ENCODE data around the gene BCAS1. TPM values are rescaled to one million over a fixed set of nuclear protein-coding genes. Genes with fewer than 3 reads are reported as not detected.

BCAS1 gene
- total RNA-seq, 1 experiment from 2014 or later, result 42.4 TPM

DNA sequence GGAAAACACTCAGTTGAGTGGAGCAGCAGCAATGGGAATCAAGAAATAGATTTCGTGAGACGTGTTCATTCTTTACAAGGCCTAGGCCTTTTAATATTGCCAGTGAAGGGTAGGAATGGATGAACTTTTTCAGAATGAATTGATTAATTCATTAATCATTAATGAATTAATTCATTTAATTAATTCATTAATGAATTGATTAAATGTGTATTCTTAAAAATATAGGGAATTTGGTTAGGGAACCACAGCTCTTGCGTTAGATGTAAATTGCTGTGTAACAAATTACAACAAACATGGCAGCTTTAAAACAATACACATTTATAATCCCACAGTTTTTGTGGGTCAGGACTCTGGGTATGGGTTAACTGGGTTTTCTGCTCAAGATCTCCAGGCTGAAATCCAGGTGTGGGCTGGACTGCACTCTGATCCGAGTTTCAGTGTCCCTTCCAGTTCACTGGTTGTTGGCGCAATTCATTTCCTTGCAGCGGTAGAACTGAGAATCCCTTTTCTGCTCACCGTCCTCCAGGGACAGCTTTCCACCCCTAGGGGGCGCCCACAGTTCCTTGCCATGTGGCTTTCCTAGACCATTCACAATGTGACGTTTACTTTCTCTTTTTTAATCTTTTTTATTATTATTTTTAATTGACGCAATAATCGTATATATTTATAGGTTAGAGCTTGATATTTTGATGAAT lies 32.8 kb upstream of the BCAS1 start:
- peak; percentile 95 for DNase-seq (ENCODE audit: low spot score)

- no peak for DNase-seq (ENCODE audit: low spot score)
Observed at GRCh38 chr20:54102543-54102942, 32.1 kb upstream of the BCAS1 start.

DNA sequence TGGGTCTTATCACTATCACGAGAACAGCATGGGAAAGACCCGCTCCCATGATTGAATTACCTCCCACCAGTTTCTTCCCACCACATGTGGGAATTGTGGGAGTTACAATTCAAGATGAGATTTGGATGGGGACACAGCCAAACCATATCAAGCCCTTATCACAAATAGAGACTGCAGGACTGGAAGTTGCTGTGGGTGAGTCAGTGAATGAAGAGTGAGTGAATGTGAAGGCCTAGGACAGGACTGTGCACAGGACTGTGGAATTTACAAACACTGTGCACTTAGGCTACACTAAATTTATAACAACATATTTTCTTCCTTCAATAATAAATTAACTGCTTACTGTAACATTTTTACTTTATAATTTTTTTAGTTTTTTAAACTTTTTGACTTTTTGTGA lies 30.2 kb upstream of the BCAS1 start:
- no peak for DNase-seq (ENCODE audit: low spot score)

DNA sequence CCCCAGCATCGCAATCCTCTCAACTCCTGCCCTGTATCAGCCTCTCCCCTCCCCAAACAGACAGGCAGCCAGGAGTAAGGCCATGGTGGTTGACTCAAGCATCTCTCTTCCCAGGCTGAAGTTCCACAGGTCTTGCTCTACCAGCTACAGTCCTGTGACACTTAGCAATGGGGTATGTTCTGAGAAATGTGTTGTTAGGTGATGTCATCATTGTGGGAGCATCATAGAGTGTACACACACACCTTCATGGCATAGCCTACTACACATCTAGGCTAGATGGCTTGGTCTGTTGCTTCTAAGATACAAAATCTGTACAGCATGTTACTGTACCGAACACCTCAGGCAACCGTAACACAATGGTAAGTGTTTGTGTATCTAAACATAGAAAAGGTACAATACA lies 29.5 kb upstream of the BCAS1 start:
- no peak for DNase-seq (ENCODE audit: low spot score)

DNA sequence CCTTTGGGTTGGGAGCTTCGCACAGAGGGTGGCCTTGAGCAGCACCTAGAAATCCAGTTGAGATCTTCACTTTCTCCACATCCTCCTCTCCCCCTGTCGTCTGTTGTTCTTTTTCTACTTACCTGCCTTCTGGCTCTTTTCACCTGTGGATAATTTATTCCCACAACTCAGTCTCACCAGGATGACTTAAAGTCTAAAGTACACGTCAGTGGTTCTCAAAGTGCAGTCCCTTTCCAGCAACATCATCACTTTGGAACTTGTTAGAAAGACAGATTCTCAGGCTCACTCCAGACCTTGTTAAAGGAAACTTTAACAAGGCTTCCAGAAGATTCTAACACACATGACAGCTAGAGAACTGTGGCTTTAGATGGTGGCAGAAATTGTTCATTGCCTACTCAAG lies 27.7 kb upstream of the BCAS1 start:
- no peak for DNase-seq (ENCODE audit: low spot score)

- no peak for DNase-seq (ENCODE audit: low spot score)
Observed at GRCh38 chr20:54097236-54097529, 26.8 kb upstream of the BCAS1 start.

- no peak for DNase-seq (ENCODE audit: low spot score)
Observed at GRCh38 chr20:54095824-54096223, 25.4 kb upstream of the BCAS1 start.

DNA sequence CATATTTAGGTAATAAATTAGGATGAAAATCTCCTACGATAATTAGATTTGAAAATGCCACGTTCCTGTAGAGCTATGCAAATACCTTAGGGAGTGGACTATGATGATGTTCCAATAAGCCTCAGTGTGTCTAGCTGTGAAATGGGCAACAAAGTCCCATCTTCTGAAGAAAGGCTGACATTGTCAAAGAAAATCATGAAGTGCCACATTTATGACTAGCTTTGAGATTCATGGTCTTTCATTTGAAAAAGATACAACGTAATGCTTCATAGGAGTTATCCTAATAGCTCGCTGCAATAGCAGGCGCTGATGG lies 23.8 kb upstream of the BCAS1 start:
- no peak for DNase-seq (ENCODE audit: low spot score)

GRCh38 chr20:54093423-54094267 lies 23.3 kb upstream of the BCAS1 start:
- no peak for DNase-seq (ENCODE audit: low spot score)

- DNase-seq (ENCODE audit: low spot score), result no peak
Observed at GRCh38 chr20:54092021-54092420, 21.6 kb upstream of the BCAS1 start.

- no peak for DNase-seq (ENCODE audit: low spot score)
Observed at GRCh38 chr20:54091120-54091480, 20.7 kb upstream of the BCAS1 start.

DNA sequence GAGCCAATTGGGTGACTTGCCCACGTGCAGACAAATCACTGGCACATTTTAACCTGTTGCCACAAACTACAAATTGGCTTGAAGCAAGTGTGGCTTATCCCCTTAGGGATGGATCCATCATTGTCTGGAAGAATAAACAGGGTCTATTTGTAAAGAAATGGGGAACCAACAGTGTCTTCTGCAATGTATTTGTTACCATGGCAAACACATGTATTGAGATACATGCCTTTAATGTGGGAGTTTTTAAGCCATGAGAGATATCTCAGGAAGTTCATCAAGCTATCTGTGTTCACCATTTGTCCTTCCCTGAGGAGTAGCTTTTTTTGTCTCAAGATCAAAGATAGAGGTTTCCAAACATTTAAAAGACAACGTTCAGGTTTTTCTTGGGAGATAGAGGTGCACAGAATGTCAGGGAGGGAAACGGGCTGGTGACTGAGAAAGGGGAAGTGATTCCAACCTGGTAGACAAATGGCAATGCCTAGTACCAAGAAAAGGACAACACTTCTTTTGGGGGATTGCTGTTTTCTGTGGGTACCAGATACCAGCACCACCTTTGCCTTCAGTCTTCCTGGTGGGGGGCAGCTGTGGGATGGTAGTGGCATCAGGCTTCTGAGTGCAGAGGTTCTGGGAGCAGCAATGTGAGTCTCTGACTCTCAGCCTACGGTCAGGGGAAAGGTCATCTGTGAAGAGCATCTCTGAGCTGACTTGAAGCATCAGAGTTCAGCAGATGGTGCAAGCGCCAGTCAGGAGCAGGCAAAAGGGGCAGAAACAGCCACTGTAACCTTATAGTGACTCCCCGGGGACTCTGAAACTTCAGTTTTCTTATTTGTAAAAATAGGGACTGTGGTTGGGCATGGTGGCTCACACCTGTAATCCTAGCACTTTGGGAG lies 20.1 kb upstream of the BCAS1 start:
- no peak for DNase-seq (ENCODE audit: low spot score)

DNA sequence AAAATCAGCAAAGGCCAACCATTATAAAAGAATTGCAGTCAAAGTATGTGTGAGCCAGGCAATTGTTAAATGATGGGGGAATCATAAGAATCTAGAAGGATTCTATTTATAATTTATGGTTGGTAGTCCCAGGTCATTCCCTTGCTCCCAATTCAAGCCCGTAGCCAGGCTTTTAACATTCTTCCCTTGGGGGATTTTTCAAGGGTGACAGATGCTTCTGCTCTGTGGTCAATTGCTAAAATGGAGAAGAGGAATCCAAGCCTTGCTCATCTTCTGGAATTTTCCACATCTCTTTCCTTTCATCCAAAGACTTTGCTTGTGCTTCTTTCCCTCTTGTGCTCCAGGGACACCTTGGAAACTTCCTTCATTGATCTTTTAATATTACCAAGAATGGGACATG lies 18.0 kb upstream of the BCAS1 start:
- DNase-seq (ENCODE audit: low spot score), result no peak

- no peak for DNase-seq (ENCODE audit: low spot score)
Observed at GRCh38 chr20:54086507-54087039, 16.2 kb upstream of the BCAS1 start.

GRCh38 chr20:54085910-54086309 lies 15.5 kb upstream of the BCAS1 start:
- DNase-seq (ENCODE audit: low spot score), result no peak

DNA sequence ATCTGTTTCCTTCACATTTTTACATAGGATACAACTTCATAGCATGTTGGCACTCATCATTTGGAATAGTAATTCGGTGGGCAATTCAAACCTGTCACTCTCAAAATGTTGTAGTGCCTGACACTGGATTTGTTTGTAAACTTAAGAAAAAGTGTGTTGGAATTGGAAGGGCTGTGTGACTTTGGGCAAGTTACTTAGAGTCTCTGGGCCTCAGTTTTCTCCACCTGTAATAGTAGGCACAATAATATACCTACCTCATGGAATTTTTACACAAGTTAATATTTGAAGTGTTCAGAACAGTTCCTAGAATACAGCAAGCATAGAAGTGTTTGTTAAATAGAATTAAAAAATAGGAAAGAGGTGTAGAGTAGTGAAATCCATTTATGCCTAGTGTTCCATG lies 15.0 kb upstream of the BCAS1 start:
- DNase-seq (ENCODE audit: low spot score), result no peak

- DNase-seq (ENCODE audit: low spot score), result peak; percentile 59
Observed at GRCh38 chr20:54084727-54085388, 14.5 kb upstream of the BCAS1 start.

- DNase-seq (ENCODE audit: low spot score), result no peak
Observed at GRCh38 chr20:54084193-54084592, 13.8 kb upstream of the BCAS1 start.

- no peak for DNase-seq (ENCODE audit: low spot score)
Observed at GRCh38 chr20:54083459-54083858, 13.1 kb upstream of the BCAS1 start.

DNA sequence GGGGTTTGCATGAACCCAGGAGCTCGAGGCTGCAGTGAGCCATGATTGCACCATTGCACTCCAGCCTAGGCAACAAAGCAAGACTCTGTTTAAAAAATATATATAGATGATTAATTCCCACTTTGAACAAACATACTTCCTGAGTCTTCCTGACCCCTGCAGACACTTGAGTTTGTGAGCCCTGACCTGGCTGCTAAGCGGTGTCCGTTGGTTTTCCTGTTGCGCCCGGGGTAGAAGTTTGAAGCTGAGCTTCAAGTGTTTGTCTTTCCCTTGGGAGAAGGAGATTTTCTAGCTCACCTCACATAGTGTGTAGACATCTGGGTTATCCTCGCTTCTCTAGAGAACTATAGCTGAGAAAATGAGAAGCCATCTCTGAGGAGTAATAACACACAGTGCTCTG lies 11.7 kb upstream of the BCAS1 start:
- no peak for DNase-seq (ENCODE audit: low spot score)

- no peak for DNase-seq (ENCODE audit: low spot score)
Observed at GRCh38 chr20:54079652-54080051, 9.3 kb upstream of the BCAS1 start.
